SJSA1 (cell line): ENCODE data around the gene PMEPA1. TPM values are rescaled to one million over a fixed set of nuclear protein-coding genes. Genes with fewer than 3 reads are reported as not detected.

Experiments
- DNase-seq, 2 experiments: peaks; one replicate each; pipeline ENCODE4 v3.0.0-alpha.2; 2015 to 2020; ENCODE audit warnings: low spot score in 2 of 2, low read depth in 1 of 2
- H3K27ac ChIP-seq: fragments of 250-450 bp; sonication (Bioruptor Pico); 2 replicates; pipeline ENCODE4 v1.5.1; 2020; ENCODE audit warnings: mild to moderate bottlenecking, moderate library complexity
- H3K27me3 ChIP-seq: fragments of 250-450 bp; sonication (Bioruptor Pico); replicated peaks from 2 replicates; pipeline ENCODE4 v1.5.1; 2020; ENCODE audit warnings: mild to moderate bottlenecking, moderate library complexity
- H3K36me3 ChIP-seq: fragments of 250-450 bp; sonication (Bioruptor Pico); 2 replicates; pipeline ENCODE4 v1.5.1; 2020; ENCODE audit warnings: mild to moderate bottlenecking
- H3K4me1 ChIP-seq: fragments of 250-450 bp; sonication (Bioruptor Pico); replicated peaks from 2 replicates; pipeline ENCODE4 v1.6.1; 2021; ENCODE audit warnings: mild to moderate bottlenecking
- H3K4me3 ChIP-seq: fragments of 250-450 bp; sonication (Bioruptor Pico); 2 replicates; pipeline ENCODE4 v1.5.1; 2020; ENCODE audit warnings: mild to moderate bottlenecking
- H3K9me3 ChIP-seq: fragments of 250-450 bp; sonication (Bioruptor Pico); replicated peaks from 2 replicates; pipeline ENCODE4 v1.5.1; 2020; ENCODE audit warnings: mild to moderate bottlenecking
- total RNA-seq: library from RNA; depleted of rRNA; stranded (reverse); fragments of >200 nt; shearing (Covaris generic); gene quantifications from 2 replicates; pipeline ENCODE4 v1.2.3, GENCODE V29; 2014

PMEPA1 gene
- total RNA-seq, 1 experiment from 2014 or later = 13.9 TPM

- Histone ChIP-seq H3K27ac (no peak overlapping the region), H3K27me3 (no peaks in the 10 kb centered on the region), H3K9me3 (no peaks in the 10 kb centered on the region), H3K4me3 (no peak overlapping the region), H3K36me3 (peaks cover 11% of the 10 kb centered on the region), H3K4me1 (0 out of 2 replicates have a peak, but pooled peaks cover 3% of the 10 kb centered on the region)
- peak in 1 of 2 experiments; percentile 40 for DNase-seq
Measured at GRCh38 chr20:57652606-57653545, 56.9 kb downstream of the PMEPA1 start.

- H3K36me3 ChIP-seq = peaks cover 11% of the 10 kb centered on the region
- no peak overlapping the region for H3K4me3 ChIP-seq
- 0 out of 2 replicates have a peak, but pooled peaks cover 3% of the 10 kb centered on the region for H3K4me1 ChIP-seq
- no peaks in the 10 kb centered on the region for H3K27me3 ChIP-seq
- no peaks in the 10 kb centered on the region for H3K9me3 ChIP-seq
- no peak overlapping the region for H3K27ac ChIP-seq
- DNase-seq = peak in 1 of 2 experiments; percentile 34
Measured at GRCh38 chr20:57651881-57652605, 57.8 kb downstream of the PMEPA1 start.

DNA sequence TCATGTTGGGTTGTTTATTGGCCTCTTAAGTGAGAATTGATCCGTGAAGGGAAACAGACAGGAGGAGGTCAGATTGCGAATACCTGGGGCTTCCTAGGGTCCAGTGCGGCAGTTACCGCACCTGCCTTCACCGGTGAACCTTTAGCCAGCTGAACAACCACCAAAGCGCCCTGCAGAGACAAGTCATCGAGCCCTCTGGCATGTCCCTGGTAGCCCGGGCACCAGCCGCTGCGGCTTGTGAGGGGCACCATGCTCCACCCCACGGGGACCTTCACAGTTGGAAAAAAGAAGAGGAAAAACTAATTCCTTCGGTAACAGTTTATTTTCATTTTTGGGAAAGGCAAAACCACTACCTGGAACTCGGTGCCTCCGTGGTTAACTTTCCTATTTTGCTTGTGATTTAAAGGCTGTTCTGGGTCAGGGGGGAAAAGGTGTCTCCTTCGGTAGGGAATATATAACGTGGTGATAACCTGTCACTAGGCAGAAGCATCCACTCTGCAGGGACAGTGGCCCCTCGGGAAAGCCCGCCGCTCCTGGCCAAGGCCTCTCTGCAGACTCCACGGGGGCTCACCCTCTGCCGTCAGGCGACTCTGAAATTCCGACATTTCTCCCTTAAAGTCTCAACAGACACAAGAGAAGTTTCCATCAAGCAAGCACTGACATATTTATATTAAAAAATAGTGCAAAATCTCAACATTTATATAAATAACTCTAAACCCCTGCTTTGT, 58.9 kb downstream of the PMEPA1 start:
- Histone ChIP-seq H3K27ac (no peak overlapping the region), H3K27me3 (no peaks in the 10 kb centered on the region), H3K36me3 (peaks cover 11% of the 10 kb centered on the region), H3K4me3 (no peak overlapping the region), H3K4me1 (0 out of 2 replicates have a peak, but pooled peaks cover 3% of the 10 kb centered on the region), H3K9me3 (no peaks in the 10 kb centered on the region)
- DNase-seq = peak in 1 of 2 experiments; percentile 34

DNA sequence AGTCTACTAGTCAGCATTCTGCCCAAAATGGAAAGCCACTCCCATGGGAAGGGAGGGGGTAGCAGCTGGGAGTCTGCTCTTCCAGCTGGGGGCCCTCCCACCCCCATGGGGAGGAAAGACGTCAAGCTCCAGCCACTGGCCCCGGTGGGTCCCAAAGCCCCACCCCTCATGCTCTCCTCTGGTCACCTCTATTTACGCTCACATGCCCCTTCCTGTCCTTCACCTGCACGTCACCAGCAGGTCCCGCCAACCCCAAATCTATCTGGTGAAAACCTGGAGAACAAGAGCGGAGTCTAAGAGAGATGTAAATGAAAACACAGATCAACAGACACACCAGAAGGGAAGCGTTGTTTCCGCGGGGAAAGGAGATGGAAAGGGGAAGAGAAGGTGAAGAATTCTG, 59.5 kb downstream of the PMEPA1 start:
- H3K36me3 ChIP-seq = peaks cover 11% of the 10 kb centered on the region
- no peaks in the 10 kb centered on the region for H3K27me3 ChIP-seq
- no peak overlapping the region for H3K4me3 ChIP-seq
- H3K27ac ChIP-seq = no peak overlapping the region
- DNase-seq = peak in 1 of 2 experiments; percentile 36
- H3K9me3 ChIP-seq = 0 out of 2 replicates have a peak, but pooled peaks cover 3% of the 10 kb centered on the region
- H3K4me1 ChIP-seq = 0 out of 2 replicates have a peak, but pooled peaks cover 3% of the 10 kb centered on the region

DNA sequence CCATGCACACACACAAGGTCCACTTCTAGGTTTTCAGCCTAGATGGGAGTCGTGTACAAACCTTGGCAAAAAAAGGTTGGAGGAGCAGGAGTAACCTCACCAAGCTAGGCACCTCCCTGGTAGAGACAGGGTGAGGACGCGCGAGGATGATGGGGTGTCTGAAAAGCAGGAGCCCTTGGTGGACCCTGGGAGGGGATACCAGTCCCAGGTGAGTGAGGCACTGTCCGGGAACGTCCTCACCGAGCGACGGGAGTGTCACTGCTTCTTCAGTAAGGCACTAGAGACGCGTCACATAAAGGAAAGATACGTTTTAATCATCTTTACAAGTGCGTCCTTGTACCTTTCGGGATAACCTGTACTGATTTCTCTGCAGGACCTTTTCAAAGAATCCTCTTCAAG, 60.2 kb downstream of the PMEPA1 start:
- peaks cover 11% of the 10 kb centered on the region for H3K36me3 ChIP-seq
- H3K27me3 ChIP-seq = no peaks in the 10 kb centered on the region
- H3K4me3 ChIP-seq = no peak overlapping the region
- DNase-seq = peak in 1 of 2 experiments; percentile 40
- 0 out of 2 replicates have a peak, but pooled peaks cover 3% of the 10 kb centered on the region for H3K4me1 ChIP-seq
- H3K9me3 ChIP-seq = 0 out of 2 replicates have a peak, but pooled peaks cover 3% of the 10 kb centered on the region
- H3K27ac ChIP-seq = no peak overlapping the region

GRCh38 chr20:57648878-57649616, 60.8 kb downstream of the PMEPA1 start:
- Histone ChIP-seq H3K4me1 (no peaks in the 10 kb centered on the region), H3K36me3 (peaks cover 11% of the 10 kb centered on the region), H3K27me3 (no peaks in the 10 kb centered on the region), H3K27ac (no peak overlapping the region), H3K4me3 (no peak overlapping the region), H3K9me3 (0 out of 2 replicates have a peak, but pooled peaks cover 3% of the 10 kb centered on the region)
- DNase-seq = no peak

- H3K4me1 ChIP-seq = no peaks in the 10 kb centered on the region
- H3K4me3 ChIP-seq = no peak overlapping the region
- H3K9me3 ChIP-seq = peaks cover 3% of the 10 kb centered on the region; the same call in 1 of the 2 replicates
- peaks cover under 1% of the 10 kb centered on the region; the same call in 1 of the 2 replicates for H3K27me3 ChIP-seq
- no peak for DNase-seq
- peaks cover 11% of the 10 kb centered on the region for H3K36me3 ChIP-seq
- no peak overlapping the region for H3K27ac ChIP-seq
Measured at GRCh38 chr20:57647933-57648785, 61.7 kb downstream of the PMEPA1 start.

GRCh38 chr20:57647006-57647932, 62.5 kb downstream of the PMEPA1 start:
- Histone ChIP-seq H3K4me3 (no peak overlapping the region), H3K27ac (no peak overlapping the region), H3K9me3 (peaks cover 3% of the 10 kb centered on the region; the same call in 1 of the 2 replicates), H3K27me3 (peaks cover 9% of the 10 kb centered on the region; the same call in 1 of the 2 replicates), H3K36me3 (peaks cover 5% of the 10 kb centered on the region), H3K4me1 (no peaks in the 10 kb centered on the region)
- no peak for DNase-seq

- Histone ChIP-seq H3K4me3 (no peak overlapping the region), H3K9me3 (no peaks in the 10 kb centered on the region; the same call in 1 of the 2 replicates), H3K27ac (no peak overlapping the region), H3K27me3 (peaks cover 23% of the 10 kb centered on the region), H3K36me3 (no peaks in the 10 kb centered on the region), H3K4me1 (no peaks in the 10 kb centered on the region)
- no peak for DNase-seq
Measured at GRCh38 chr20:57638895-57639236, 70.9 kb downstream of the PMEPA1 start.

DNA sequence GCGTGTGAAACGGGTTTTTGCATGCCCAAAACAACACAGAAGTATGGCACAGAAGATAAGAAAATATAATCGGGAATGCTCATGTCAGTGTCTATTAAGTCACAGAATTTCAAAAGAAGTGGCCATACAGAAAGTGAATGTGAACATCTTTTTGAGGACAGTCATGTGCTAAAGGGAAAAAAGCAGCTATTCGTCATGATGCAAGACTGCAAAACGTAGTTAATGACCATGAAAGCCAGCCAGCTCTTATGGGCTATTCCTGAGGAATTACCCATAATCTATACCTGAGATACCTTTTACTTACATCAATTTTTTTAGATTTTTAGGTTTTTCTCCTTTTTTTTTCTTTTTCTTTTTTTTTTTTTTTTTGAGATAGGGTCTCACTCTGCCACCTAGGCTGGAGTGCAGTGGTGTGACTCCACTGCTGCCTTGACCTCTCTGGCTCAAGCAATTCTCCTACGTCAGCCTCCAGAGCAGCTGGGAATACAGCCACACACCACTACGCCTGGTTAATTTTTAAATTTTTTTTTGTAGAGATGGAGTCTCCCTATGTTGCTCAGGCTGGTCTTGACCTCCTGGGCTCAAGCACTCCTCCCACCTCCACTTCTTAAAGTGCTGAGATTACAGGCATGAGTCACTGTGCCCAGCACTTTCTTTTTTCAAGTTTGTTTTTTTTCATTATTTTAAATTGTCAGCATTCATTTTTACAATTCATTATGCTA, 71.5 kb downstream of the PMEPA1 start:
- DNase-seq = no peak

DNA sequence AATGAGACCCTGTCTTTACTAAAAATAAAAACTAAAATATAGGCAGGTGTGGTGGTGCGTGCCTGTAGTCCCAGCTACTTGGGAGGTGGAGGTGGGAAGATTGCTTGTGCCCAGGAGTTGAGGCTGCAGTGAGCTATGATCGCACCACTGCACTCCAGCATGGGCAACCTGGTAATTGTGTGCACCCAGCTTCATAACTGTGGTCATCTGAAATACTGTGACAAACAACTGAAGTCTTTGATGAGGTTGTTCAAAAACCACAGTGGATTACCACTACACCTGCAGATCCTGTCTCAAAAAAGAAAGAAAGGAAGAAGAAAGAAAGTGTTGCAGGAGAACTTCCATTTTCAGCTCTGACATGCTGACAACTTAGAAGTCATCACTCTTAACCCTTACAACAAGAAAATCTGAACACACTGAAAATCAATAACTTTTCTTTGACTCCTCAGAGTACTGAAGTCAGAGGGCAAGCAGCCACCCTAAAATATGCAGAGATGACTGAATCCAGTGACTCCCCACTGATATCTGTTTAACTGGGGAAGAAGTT, 75.8 kb downstream of the PMEPA1 start:
- H3K36me3 ChIP-seq = no peaks in the 10 kb centered on the region
- no peaks in the 10 kb centered on the region for H3K4me1 ChIP-seq
- H3K4me3 ChIP-seq = no peak overlapping the region
- H3K27me3 ChIP-seq = peaks cover 25% of the 10 kb centered on the region
- DNase-seq = no peak
- no peak overlapping the region for H3K27ac ChIP-seq
- no peaks in the 10 kb centered on the region for H3K9me3 ChIP-seq

More for the DNA sequence above, 71.5 kb downstream of the PMEPA1 start:
- H3K4me1 ChIP-seq = no peaks in the 10 kb centered on the region
- peaks cover 23% of the 10 kb centered on the region for H3K27me3 ChIP-seq
- no peaks in the 10 kb centered on the region for H3K36me3 ChIP-seq
- no peak overlapping the region for H3K4me3 ChIP-seq
- no peaks in the 10 kb centered on the region for H3K9me3 ChIP-seq
- H3K27ac ChIP-seq = no peak overlapping the region
